ENCODE results near the gene AKR1B1. TPM values are rescaled to one million over a fixed set of nuclear protein-coding genes. Genes with fewer than 3 reads are reported as not detected.
A peak's percentile ranks its signal among the peaks of the same experiment; 100 is the strongest.

AKR1B1 gene
- 10 to 100 TPM; 10.7 to 22.6 (median 17.5) TPM for total RNA-seq

- TF ChIP-seq POLR2AphosphoS5 (IDR thresholded peaks at IDR 0.05) (no peak), POLR2A (IDR thresholded peaks at IDR 0.05) (peak in 1 of 2 donors; percentile 51), CTCF (IDR thresholded peaks at IDR 0.05) (peak; percentile 25 to 67), EP300 (IDR thresholded peaks at IDR 0.05) (no peak)
- peak; percentile 94 for DNase-seq (ENCODE audit: low spot score in 2 of 2)
- 2% methylated on average over 32 of the region's 61 CpGs for WGBS
Measured at GRCh38 chr7:134458806-134459698, at the start of gene AKR1B1. TSS of gene AKR1B1 (minus strand) at chr7:134459100. CDS start at chr7:134459062, 38 bp downstream.

GRCh38 chr7:134505856-134506255 is 47.0 kb upstream of the AKR1B1 start:
- no peaks in the 10 kb centered on the region for H3K9me3 ChIP-seq
- 87% methylated on average over 4 of the region's 4 CpGs for WGBS

More at GRCh38 chr7:134458806-134459698, at the start of gene AKR1B1:
- Histone ChIP-seq H3K27me3 (no peaks in the 10 kb centered on the region), H3K4me3 (peak within 1 kb of the TSS; percentile 77), H3K36me3 (no peaks in the 10 kb centered on the region), H3K27ac (peak within 1 kb of the TSS; percentile 64), H3K4me1 (peaks cover 12% of the 10 kb centered on the region), H3K9me3 (no peaks in the 10 kb centered on the region)

GRCh38 chr7:134504660-134505164 is 45.8 kb upstream of the AKR1B1 start:
- no peak for DNase-seq (ENCODE audit: low spot score in 2 of 2)
- H3K27ac ChIP-seq: no peak overlapping the region
- no peaks in the 10 kb centered on the region for H3K9me3 ChIP-seq
- TF ChIP-seq CTCF (IDR thresholded peaks at IDR 0.05): no peak
- TF ChIP-seq POLR2AphosphoS5 (IDR thresholded peaks at IDR 0.05): no peak
- no peak for TF ChIP-seq EP300 (IDR thresholded peaks at IDR 0.05)
- TF ChIP-seq POLR2A (IDR thresholded peaks at IDR 0.05): no peak
- H3K4me3 ChIP-seq: no peak overlapping the region
- WGBS: 78% methylated on average over 3 of the region's 3 CpGs
- no peaks in the 10 kb centered on the region for H3K27me3 ChIP-seq
- H3K4me1 ChIP-seq: no peaks in the 10 kb centered on the region
- H3K36me3 ChIP-seq: no peaks in the 10 kb centered on the region

More at GRCh38 chr7:134505856-134506255, 47.0 kb upstream of the AKR1B1 start:
- no peak for DNase-seq (ENCODE audit: low spot score in 2 of 2)
- Histone ChIP-seq H3K27me3 (no peaks in the 10 kb centered on the region), H3K36me3 (no peaks in the 10 kb centered on the region), H3K4me3 (no peak overlapping the region), H3K27ac (no peak overlapping the region), H3K4me1 (no peaks in the 10 kb centered on the region)
- TF ChIP-seq POLR2A (IDR thresholded peaks at IDR 0.05) (no peak), EP300 (IDR thresholded peaks at IDR 0.05) (no peak)

GRCh38 chr7:134502463-134503371 is 43.8 kb upstream of the AKR1B1 start:
- TF ChIP-seq POLR2A (IDR thresholded peaks at IDR 0.05) (no peak), POLR2AphosphoS5 (IDR thresholded peaks at IDR 0.05) (peak in 1 of 3 donors; percentile 23)
- H3K27me3 ChIP-seq: no peaks in the 10 kb centered on the region
- no peak overlapping the region for H3K27ac ChIP-seq
- 38% methylated on average over 3 of the region's 3 CpGs for WGBS
- H3K4me3 ChIP-seq: no peak overlapping the region
- H3K9me3 ChIP-seq: no peaks in the 10 kb centered on the region
- peak in 1 of 2 donors; percentile 72 for DNase-seq (ENCODE audit: low spot score in 2 of 2)
- H3K36me3 ChIP-seq: no peaks in the 10 kb centered on the region
- H3K4me1 ChIP-seq: no peaks in the 10 kb centered on the region

GRCh38 chr7:134500982-134501381 is 42.1 kb upstream of the AKR1B1 start:
- WGBS: 70% methylated on average over 5 of the region's 5 CpGs
- TF ChIP-seq EP300 (IDR thresholded peaks at IDR 0.05): no peak
- no peak for TF ChIP-seq CTCF (IDR thresholded peaks at IDR 0.05)
- TF ChIP-seq POLR2AphosphoS5 (IDR thresholded peaks at IDR 0.05): no peak
- TF ChIP-seq POLR2A (IDR thresholded peaks at IDR 0.05): no peak
- no peak for DNase-seq (ENCODE audit: low spot score in 2 of 2)
- Histone ChIP-seq H3K27ac (no peak overlapping the region), H3K9me3 (no peaks in the 10 kb centered on the region), H3K4me1 (no peaks in the 10 kb centered on the region), H3K27me3 (peaks cover 4% of the 10 kb centered on the region), H3K4me3 (no peak overlapping the region), H3K36me3 (no peaks in the 10 kb centered on the region)
